Daoy (cell line): ENCODE measurements around the gene SLC7A11. TPM values are rescaled to one million over a fixed set of nuclear protein-coding genes. Genes with fewer than 3 reads are reported as not detected.
"Not testable (repeated sequence)": the region's sequence is repeated elsewhere in the genome, so short reads cannot be mapped to it uniquely, and the experiment has no call there.

Experiments used
- DNase-seq: peaks from one replicate; pipeline ENCODE4 v3.0.0-alpha.2; 2015; ENCODE audit warnings: low read depth
- total RNA-seq: library from RNA; depleted of rRNA; stranded (reverse); fragments of >200 nt; shearing (Covaris generic); gene quantifications from 2 replicates; pipeline ENCODE4 v1.2.3, GENCODE V29; 2014

The SLC7A11 gene
- total RNA-seq, 1 experiment from 2014 or later, result 3.0 TPM

DNA sequence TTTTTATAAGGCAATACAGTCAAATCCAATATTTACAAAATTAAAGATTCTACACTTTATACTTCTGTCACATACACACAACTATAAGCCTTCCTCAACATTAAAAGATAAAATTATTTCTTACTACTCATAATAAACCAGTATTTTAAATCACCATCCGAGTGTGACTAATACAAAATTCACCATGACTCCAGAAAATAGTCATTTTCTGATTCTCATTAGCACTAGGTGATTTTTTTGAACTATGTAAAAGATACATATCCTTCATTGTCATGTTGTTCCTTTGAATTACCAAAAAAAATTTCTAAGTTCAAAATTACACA is 646 bp upstream of the SLC7A11 start:
- DNase-seq, result no peak

DNA sequence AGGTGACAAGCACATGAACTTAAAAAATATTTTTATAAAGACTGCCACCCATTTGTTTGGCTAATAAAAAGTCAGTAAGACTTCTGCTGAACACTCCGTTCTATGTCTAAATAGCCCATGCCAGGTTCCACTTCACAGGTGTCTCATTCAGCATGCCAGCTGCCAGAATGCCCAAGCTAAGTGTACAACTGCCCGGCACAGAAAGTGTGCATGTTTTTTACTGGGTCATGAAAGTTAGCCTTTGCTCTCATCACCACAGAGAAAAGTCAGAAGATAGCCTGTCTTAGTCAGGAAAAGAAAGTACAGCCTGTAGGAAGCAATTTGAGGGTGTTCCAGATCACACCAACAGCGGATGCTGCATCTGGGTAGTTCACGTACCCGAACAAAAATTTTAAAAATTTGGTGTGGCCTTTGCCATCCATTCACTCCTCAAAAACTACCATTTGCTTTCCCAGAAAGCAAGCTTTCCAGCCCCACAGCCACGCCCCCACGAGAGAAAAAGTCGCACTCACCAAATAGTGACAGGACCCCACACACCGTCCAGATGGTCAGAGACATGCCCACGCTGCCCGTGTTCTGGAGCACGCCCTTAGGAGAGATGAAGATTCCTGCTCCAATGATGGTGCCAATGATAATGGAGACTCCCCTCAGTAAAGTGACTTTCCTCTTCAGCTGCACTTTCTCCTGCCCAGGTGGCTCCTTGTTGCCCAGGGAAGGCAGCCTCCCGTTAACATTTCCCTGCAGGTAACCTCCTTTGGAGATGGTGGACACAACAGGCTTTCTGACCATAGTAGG is 671 bp downstream of the SLC7A11 start:
- peak; percentile 6 for DNase-seq

DNA sequence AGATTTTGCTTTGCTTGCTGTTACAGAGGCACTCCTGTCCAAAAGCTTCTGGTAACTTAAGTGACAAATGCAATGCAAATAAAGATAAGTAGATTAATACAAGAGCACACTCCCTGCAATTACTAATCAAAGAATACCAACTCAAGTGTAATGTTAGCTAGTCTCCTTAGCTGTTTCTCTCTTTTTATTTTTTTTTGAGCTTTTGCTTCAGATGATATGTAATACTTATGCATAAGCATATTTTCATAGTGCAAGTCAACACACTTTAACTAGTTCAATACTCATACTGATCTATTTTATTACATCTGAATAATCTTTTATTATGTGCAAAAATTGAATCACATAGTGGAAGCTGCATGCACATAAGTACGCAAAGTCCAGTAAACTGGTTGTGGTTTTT is 2.7 kb downstream of the SLC7A11 start:
- no peak for DNase-seq

DNA sequence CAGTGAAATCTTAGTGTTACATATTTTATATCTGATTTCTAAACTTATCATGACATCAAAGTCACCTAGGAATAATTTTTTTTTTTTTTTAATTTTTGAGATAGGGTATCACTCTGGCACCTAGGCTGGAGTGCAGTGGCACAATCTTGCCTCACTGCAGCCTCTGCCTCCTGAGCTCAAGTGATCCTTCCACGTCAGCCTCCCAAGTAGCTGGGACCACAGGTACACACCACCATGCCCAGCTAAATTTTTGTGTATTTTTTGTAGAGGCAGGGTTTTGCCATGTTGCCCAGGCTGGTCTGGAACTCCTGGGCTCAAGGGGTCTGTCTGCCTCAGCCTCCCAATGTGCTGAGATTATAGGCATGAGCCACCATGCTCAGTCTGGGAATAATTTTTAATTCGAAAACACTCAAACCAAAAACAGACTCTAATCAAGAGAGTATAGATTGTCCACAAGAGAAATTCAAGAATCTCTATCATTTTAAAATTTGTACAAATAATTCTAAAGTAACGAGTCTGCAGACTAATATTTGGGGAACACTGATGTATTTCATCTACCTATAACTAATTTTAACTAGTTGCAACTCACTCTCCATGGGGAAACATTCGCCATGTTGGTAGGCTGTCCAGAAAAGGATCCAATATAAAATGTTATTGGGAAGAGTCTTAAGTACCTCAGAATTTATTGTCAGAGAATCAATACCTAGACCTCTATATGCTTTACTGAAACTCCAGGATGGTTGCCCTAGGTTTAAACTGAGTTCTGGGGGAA is 3.4 kb downstream of the SLC7A11 start:
- no peak for DNase-seq

- not testable (repeated sequence) for DNase-seq
Measured at GRCh38 chr4:138237132-138237531, 5.0 kb downstream of the SLC7A11 start.

DNA sequence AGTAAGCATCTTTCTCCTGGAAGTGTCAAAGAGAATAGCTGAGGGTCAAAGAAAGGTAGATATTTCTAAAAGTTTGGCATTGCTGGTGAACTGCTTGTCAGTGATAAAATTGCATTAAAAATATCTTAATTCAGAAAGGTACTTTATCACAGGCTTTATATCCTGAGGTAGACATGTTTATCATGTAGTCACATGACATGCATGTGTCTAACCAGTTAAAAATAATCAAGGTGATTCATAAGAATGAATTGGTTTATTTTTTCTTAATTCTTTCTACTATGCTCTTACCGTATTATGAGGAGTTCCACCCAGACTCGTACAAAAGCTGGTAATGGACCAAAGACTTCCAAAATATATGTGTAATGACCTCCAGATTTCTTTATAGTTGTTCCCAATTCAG is 6.1 kb downstream of the SLC7A11 start:
- DNase-seq, result no peak

GRCh38 chr4:138235419-138235952 is 6.7 kb downstream of the SLC7A11 start:
- DNase-seq, result peak; percentile 27

DNA sequence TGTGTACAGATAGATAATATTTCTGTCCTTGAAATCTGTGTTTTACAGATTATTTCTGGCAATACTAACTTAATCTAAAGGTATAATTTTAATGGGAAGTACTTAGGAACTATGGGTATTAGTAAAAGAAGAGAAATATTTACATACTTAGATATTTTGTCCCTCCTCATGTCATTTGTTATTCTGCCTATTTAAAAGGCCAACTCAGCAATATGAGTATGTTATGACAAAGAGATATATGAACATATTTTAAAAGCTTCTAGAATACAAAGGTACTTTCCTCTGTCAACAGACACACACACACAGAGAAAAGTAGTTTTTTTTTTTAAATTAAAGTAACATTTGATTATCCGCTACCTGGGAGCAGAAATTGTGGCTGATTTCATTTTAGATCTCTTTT is 7.9 kb downstream of the SLC7A11 start:
- no peak for DNase-seq

DNA sequence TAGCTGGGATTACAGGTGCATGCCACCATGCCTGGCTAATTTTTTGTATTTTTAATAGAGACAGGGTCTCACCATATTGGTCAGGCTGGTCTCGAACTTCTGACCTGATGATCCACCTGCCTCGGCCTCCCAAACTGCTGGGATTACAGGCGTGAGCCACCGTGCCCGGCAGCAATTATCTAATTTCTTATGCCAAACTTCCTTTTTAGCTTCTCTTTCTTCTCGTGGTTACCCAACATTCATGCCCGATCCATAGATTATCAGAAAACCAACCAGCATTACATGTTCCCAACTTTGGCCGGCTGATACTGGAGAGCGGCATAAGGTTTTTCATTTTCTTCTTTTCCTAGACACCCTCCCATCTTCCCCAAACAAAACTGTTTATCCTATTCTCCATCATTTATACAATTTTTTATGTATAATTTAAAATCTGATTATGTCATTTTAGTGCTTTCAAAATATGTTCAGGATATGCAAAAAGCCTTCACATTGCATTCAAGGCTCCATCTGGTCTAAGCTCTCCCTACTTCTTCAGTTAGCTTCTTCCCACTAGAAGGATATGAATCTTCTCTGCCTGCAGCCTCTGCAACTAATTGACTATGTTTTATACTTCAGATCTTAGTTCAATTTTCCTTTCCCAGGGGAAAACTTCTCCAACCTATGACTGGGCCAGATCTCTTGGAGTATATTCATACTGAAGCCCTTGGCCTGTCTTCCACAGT is 8.7 kb downstream of the SLC7A11 start:
- DNase-seq, result no peak

DNA sequence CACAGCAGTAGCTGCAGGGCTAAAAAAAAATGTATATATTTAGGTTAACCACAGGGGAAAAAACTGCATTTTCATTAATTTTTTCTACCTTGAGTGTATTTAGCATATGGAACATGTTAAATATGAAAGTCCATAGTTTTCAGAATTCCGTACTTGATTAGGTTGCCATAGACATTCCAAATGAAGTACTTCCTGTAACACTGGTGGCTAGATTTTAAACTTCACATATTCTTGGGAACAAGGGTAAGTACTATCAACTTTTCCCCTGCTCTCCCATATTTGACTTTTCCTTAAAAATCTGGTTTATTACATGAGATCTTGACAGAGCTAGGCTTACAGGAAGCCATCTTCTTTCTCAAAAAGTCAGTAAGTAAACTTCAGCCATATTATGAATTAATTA is 9.8 kb downstream of the SLC7A11 start:
- DNase-seq, result no peak

DNA sequence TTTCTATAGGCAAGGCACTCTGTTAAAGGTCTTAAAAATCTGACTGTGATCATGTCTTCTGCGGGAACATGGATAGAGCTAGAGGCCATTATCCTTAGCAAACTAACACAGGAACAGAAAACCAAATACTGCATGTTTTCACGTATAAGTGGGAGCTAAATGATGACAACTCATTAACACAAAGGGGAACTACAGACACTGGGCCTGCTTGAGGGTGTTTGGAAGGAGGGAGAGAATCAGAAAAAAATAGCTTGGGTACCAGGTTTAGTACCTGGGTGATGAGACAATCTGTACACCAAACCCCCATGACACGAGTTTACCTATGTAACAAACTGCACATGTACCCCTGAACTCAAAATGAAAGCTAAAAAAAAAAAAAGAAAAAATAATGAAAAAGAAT is 12.1 kb downstream of the SLC7A11 start:
- DNase-seq, result no peak

DNA sequence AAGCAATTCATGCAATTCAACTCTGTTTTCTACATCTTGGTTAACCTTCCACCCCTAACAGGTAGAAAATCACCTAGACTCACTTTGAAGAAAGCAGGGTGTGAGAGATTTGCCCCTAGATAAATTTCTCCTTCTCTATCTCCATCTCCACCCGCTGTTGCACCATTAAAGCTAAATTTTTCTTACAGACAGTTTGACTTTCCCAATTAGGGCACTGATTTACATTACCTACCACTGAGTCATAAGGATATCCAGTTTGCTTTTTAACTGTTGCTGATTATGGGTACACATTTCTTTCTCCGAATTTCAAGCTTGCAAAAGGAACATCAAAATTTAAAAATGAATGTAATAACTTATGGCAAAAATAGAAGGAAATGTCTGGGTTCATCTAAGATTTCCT is 13.0 kb downstream of the SLC7A11 start:
- no peak for DNase-seq

DNA sequence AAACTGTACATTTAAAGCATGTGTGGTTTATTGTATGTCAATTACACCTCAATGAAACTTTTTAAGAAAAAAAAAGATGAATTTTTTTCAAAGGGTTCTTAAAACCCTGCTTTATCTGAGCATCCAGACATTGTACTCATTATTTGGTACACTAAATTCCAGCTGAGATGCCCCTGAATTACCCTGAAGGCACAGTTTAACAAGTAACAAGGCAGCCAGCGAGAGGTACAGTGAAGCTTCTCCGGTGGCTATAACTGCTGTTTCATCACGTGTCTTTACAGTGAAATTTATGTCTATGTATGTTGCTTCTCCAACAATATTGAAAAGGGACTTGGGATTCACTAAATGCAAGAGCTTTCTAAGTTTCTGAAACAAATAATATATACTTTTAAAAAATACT is 15.8 kb downstream of the SLC7A11 start:
- no peak for DNase-seq

- no peak for DNase-seq
Measured at GRCh38 chr4:138225477-138225876, 16.7 kb downstream of the SLC7A11 start.

GRCh38 chr4:138224614-138225013 is 17.5 kb downstream of the SLC7A11 start:
- DNase-seq, result no peak

DNA sequence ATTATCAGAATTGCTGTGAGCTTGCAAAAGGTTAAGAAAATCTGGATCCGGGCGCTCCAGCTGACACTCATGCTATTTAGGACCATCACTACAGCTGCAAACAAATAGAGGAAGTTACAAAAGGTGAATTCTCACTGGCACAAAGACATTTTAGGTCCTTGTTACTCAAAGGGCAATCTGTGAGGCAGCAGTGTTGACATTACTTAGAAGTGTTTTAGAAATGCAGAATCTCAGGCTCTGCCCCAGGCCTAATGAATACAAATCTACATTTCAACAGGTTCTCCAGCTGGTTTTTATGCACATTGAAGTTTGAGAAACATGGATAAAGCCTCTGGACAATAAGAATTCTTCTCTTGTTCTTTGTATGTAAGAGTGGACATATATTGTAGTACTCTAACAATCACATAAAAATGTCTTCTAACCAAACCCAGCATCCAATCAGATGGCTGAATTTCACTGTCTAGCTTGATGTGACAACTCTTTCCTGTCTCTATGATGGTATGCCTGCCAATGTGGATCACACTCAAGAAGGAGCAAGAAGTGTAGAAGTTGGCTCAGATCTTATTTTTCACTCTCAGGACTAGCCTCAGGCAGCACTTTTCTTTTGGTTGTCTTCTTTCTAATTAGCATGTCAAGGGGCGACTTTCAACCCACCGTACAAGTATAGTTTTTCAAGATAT is 18.8 kb downstream of the SLC7A11 start:
- no peak for DNase-seq

DNA sequence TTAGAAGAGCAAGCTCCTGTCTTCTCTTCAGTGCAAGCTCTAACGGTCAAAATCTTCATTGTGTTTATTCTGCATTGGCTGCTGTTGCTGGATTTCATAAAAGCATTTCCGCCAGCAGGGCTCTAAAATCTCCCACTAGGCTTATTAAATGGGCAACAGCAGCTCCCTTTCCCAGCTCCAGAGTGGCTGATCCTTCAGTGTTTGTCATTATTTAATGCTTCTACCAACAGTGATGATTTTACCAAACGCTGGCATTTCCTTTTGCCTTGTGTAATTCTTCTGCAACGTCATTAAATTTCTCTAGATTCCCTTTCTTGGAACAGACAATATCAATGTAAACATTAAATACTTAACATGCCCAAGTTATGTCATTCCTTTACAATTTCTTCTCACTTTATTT is 20.1 kb downstream of the SLC7A11 start:
- DNase-seq, result no peak

GRCh38 chr4:138218976-138219375 is 23.2 kb downstream of the SLC7A11 start:
- no peak for DNase-seq

GRCh38 chr4:138217567-138217966 is 24.6 kb downstream of the SLC7A11 start:
- no peak for DNase-seq

GRCh38 chr4:138216272-138216867 is 25.8 kb downstream of the SLC7A11 start:
- DNase-seq, result no peak

DNA sequence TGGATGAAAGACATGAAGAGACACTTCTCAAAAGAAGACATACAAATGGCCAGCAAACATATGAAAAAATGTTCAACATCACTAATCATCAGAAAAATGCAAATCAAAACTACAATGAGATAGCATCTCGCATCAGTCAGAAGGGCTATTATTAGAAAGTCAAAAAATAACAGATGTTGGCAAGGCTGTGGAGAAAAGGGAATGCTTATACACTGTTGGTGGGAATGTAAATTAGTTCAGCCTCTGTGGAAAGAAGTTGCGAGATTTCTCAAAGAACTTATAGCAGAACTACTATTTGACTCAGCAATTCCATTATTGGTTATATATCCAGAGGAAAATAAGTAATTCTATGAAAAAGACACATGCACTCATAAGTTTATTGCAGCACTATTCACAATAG is 31.6 kb downstream of the SLC7A11 start:
- not testable (repeated sequence) for DNase-seq
